WTC11 (cell line): ENCODE data around the gene CARD14. TPM values are rescaled to one million over a fixed set of nuclear protein-coding genes. Genes with fewer than 3 reads are reported as not detected.

Experiments used
- ATAC-seq: fragments of 200-7000 bp; cut with Tn5 transposase; 2 replicates; pipeline ENCODE4 v1.10.0; 2021; ENCODE audit warnings: mild to moderate bottlenecking, moderate library complexity
- CTCF ChIA-PET: fragments of 300-600 bp; sonication (Branson Sonifier 250); formaldehyde crosslinking; loops from one replicate; lab custom pipeline; 2021; ENCODE audit warnings: antibody characterized with exemption; lab: Charles Lee
- POLR2A ChIA-PET: fragments of 350-600 bp; sonication (Branson Sonifier 250); formaldehyde crosslinking; loops from one replicate; lab custom pipeline; 2021; ENCODE audit warnings: antibody characterized with exemption; lab: Charles Lee
- DNase-seq: peaks from one replicate; pipeline ENCODE4 v3.0.0; 2021; ENCODE audit warnings: low spot score
- H3K27ac Mint-ChIP-seq: 2 replicates; pipeline ENCODE4 v1.8.0; 2021; ENCODE audit warnings: mixed read lengths
- H3K27me3 Mint-ChIP-seq: 2 replicates; pipeline ENCODE4 v1.8.0; 2021; ENCODE audit warnings: low read depth, mild to moderate bottlenecking, moderate library complexity, mixed read lengths
- H3K36me3 Mint-ChIP-seq: 2 replicates; pipeline ENCODE4 v1.8.0; 2021; ENCODE audit warnings: mixed read lengths
- H3K4me1 Mint-ChIP-seq: 2 replicates; pipeline ENCODE4 v1.8.0; 2022; ENCODE audit warnings: mixed read lengths
- H3K4me3 Mint-ChIP-seq: 2 replicates; pipeline ENCODE4 v1.8.0; 2021; ENCODE audit warnings: mild to moderate bottlenecking, moderate library complexity, mixed read lengths
- H3K9me3 Mint-ChIP-seq: 2 replicates; pipeline ENCODE4 v1.8.0; 2021; ENCODE audit warnings: mixed read lengths
- ARID4B ChIP-seq: sonication (generic); formaldehyde crosslinking; IDR thresholded peaks from 2 replicates; pipeline ENCODE4 v1.8.0; 2023; ENCODE audit warnings: missing genetic modification reagents, mild to moderate bottlenecking, borderline replicate concordance
- ATF6 ChIP-seq: sonication (generic); formaldehyde crosslinking; IDR thresholded peaks from 2 replicates; pipeline ENCODE4 v1.8.1; 2023; ENCODE audit warnings: mild to moderate bottlenecking, missing genetic modification reagents
- CREB1 ChIP-seq: sonication (generic); formaldehyde crosslinking; IDR thresholded peaks from 2 replicates; pipeline ENCODE4 v1.8.0; 2023; ENCODE audit warnings: mild to moderate bottlenecking, missing genetic modification reagents
- ELF4 ChIP-seq: sonication (generic); formaldehyde crosslinking; IDR thresholded peaks from 2 replicates; pipeline ENCODE4 v1.8.1; 2022; ENCODE audit warnings: low read depth, mild to moderate bottlenecking, moderate library complexity, missing genetic modification reagents
- ERG ChIP-seq: fragments of 250-450 bp; sonication (Bioruptor Pico); IDR thresholded peaks from 2 replicates; pipeline ENCODE4 v1.8.0; 2021; ENCODE audit warnings: mild to moderate bottlenecking
- ESRRA ChIP-seq: sonication (generic); formaldehyde crosslinking; IDR thresholded peaks from 2 replicates; pipeline ENCODE4 v1.8.1; 2022; ENCODE audit warnings: mild to moderate bottlenecking, missing genetic modification reagents, borderline replicate concordance
- GRHL2 ChIP-seq: fragments of 250-450 bp; sonication (Bioruptor Pico); IDR thresholded peaks from 2 replicates; pipeline ENCODE4 v1.8.0; 2022; ENCODE audit warnings: mild to moderate bottlenecking, moderate library complexity; ENCODE audit not compliant: insufficient replicate concordance, severe bottlenecking
- JUN ChIP-seq: sonication (generic); formaldehyde crosslinking; IDR thresholded peaks from 2 replicates; pipeline ENCODE4 v1.8.0; 2023; ENCODE audit warnings: mild to moderate bottlenecking, missing genetic modification reagents
- KAT7 ChIP-seq: sonication (generic); formaldehyde crosslinking; IDR thresholded peaks from 2 replicates; pipeline ENCODE4 v1.8.1; 2023; ENCODE audit warnings: missing genetic modification reagents, mild to moderate bottlenecking, borderline replicate concordance
- NFYB ChIP-seq: sonication (generic); formaldehyde crosslinking; conservative IDR thresholded peaks from 2 replicates; pipeline ENCODE4 v1.8.0; 2022; ENCODE audit warnings: low read depth, missing genetic modification reagents
- NR1H2 ChIP-seq: sonication (generic); formaldehyde crosslinking; IDR thresholded peaks from 2 replicates; pipeline ENCODE4 v1.9.0; 2021; ENCODE audit warnings: mild to moderate bottlenecking, moderate library complexity, missing genetic modification reagents
- SOX15 ChIP-seq: fragments of 250-450 bp; sonication (Bioruptor Pico); IDR thresholded peaks from 2 replicates; pipeline ENCODE4 v1.9.0; 2021; ENCODE audit warnings: mild to moderate bottlenecking
- TCF7 ChIP-seq: sonication (generic); formaldehyde crosslinking; IDR thresholded peaks from 2 replicates; pipeline ENCODE4 v1.8.0; 2022; ENCODE audit warnings: mild to moderate bottlenecking, low read depth, missing genetic modification reagents, moderate library complexity
- ZNF263 ChIP-seq: sonication (generic); formaldehyde crosslinking; IDR thresholded peaks from 2 replicates; pipeline ENCODE4 v1.8.1; 2022; ENCODE audit warnings: low read depth, mild to moderate bottlenecking, moderate library complexity, missing genetic modification reagents
- ZNF416 ChIP-seq: fragments of 250-450 bp; sonication (Bioruptor Pico); IDR thresholded peaks from 2 replicates; pipeline ENCODE4 v1.9.0; 2021; ENCODE audit warnings: mild to moderate bottlenecking, inconsistent platforms
- ZNF425 ChIP-seq: fragments of 250-450 bp; sonication (Bioruptor Pico); conservative IDR thresholded peaks from 2 replicates; pipeline ENCODE4 v1.9.0; 2021; ENCODE audit warnings: mild to moderate bottlenecking
- total RNA-seq: library from RNA; stranded (reverse); gene quantifications from 3 replicates; pipeline ENCODE4 v1.2.3, GENCODE V29; 2021

The CARD14 gene
- total RNA-seq, 1 experiment from 2014 or later, result 0.83 TPM

- TF ChIP-seq ARID4B (no peak), NR1H2 (CRISPR knock-in tag) (no peak), ATF6 (no peak), ELF4 (CRISPR knock-in tag) (no peak), ZNF416 (CRISPR knock-in tag) (no peak), ZNF263 (no peak), JUN (CRISPR knock-in tag) (no peak)
Observed at GRCh38 chr17:80219013-80219762, 49.4 kb downstream of the CARD14 start (continued).

GRCh38 chr17:80219763-80220053, 49.9 kb downstream of the CARD14 start:
- no peak overlapping the region for H3K27ac Mint-ChIP-seq
- POLR2A ChIA-PET, result interaction anchor here (0.8 kb wide), 1 partner anchor 68 kb away, joined by 5 read pairs; no protein-coding TSS in a partner anchor
- H3K4me3 Mint-ChIP-seq, result peak overlapping the region; percentile 91
- peaks cover 15% of the 10 kb centered on the region for H3K4me1 Mint-ChIP-seq
- H3K27me3 Mint-ChIP-seq, result no peaks in the 10 kb centered on the region
- peaks cover 7% of the 10 kb centered on the region for H3K36me3 Mint-ChIP-seq
- no peak for DNase-seq
- H3K9me3 Mint-ChIP-seq, result no peaks in the 10 kb centered on the region
- TF ChIP-seq ESRRA (CRISPR knock-in tag) (no peak), CREB1 (CRISPR knock-in tag) (no peak), GRHL2 (CRISPR knock-in tag) (no peak), ZNF425 (CRISPR knock-in tag) (no peak), ELF4 (CRISPR knock-in tag) (no peak), ERG (CRISPR knock-in tag) (no peak), NFYB (CRISPR knock-in tag) (no peak), ARID4B (no peak), TCF7 (CRISPR knock-in tag) (no peak), SOX15 (CRISPR knock-in tag) (no peak), KAT7 (CRISPR knock-in tag) (no peak)
- ATAC-seq, result peak; percentile 14
- CTCF ChIA-PET, result interaction anchor here (0.6 to 1.8 kb wide), 8 partner anchors 14 to 142 kb away, joined by 3 to 8 read pairs (median 4); partner anchors contain the start of gene GAA
